Measurements from ENCODE around the gene DDX10. TPM values are rescaled to one million over a fixed set of nuclear protein-coding genes. Genes with fewer than 3 reads are reported as not detected.

DDX10 gene
- total RNA-seq, 2 donors from 2014 or later = 8.0 to 28.2 TPM

- DNase-seq (ENCODE audit: low spot score) (no peak), ATAC-seq (ENCODE audit: insufficient number of reproducible peaks, low FRiP score, low read depth) (no peak)
- H3K27ac ChIP-seq = no peak overlapping the region
- H3K36me3 ChIP-seq = no peaks in the 10 kb centered on the region
- no peaks in the 10 kb centered on the region for H3K9me3 ChIP-seq
- H3K27me3 ChIP-seq (replicated peaks; ENCODE audit: insufficient read depth) = no peaks in the 10 kb centered on the region
- H3K4me1 ChIP-seq (ENCODE audit: control insufficient read depth in 1 of 2, low read depth in 2 of 2) = peaks cover 0 to 17% of the 10 kb centered on the region in 2 donors
- no peak for TF ChIP-seq CTCF (IDR thresholded peaks at IDR 0.05)
- H3K4me3 ChIP-seq = no peak overlapping the region
These were observed 298.2 kb downstream of the DDX10 start for GRCh38 chr11:108963118-108963517.

GRCh38 chr11:108965306-108966001 is 300.6 kb downstream of the DDX10 start:
- no peak for DNase-seq (ENCODE audit: low spot score)
- Histone ChIP-seq H3K4me1 (ENCODE audit: control insufficient read depth in 1 of 2, low read depth in 2 of 2) (peaks cover 0 to 20% of the 10 kb centered on the region in 2 donors), H3K36me3 (no peaks in the 10 kb centered on the region), H3K27me3 (replicated peaks; ENCODE audit: insufficient read depth) (no peaks in the 10 kb centered on the region), H3K27ac (no peak overlapping the region), H3K4me3 (no peak overlapping the region), H3K9me3 (no peaks in the 10 kb centered on the region)
- TF ChIP-seq CTCF (IDR thresholded peaks at IDR 0.05) = no peak
- no peak for ATAC-seq (ENCODE audit: insufficient number of reproducible peaks, low FRiP score, low read depth)

- Histone ChIP-seq H3K27me3 (replicated peaks; ENCODE audit: insufficient read depth) (no peaks in the 10 kb centered on the region), H3K9me3 (no peaks in the 10 kb centered on the region), H3K36me3 (no peaks in the 10 kb centered on the region), H3K4me3 (no peak overlapping the region), H3K4me1 (ENCODE audit: control insufficient read depth in 1 of 2, low read depth in 2 of 2) (peaks cover 0 to 20% of the 10 kb centered on the region in 2 donors), H3K27ac (no peak overlapping the region)
- no peak for ATAC-seq (ENCODE audit: insufficient number of reproducible peaks, low FRiP score, low read depth)
- no peak for TF ChIP-seq CTCF (IDR thresholded peaks at IDR 0.05)
- no peak for DNase-seq (ENCODE audit: low spot score)
These were observed 301.3 kb downstream of the DDX10 start for GRCh38 chr11:108966206-108966605.

- Histone ChIP-seq H3K27ac (no peak overlapping the region), H3K9me3 (no peaks in the 10 kb centered on the region), H3K4me3 (no peak overlapping the region), H3K27me3 (replicated peaks; ENCODE audit: insufficient read depth) (no peaks in the 10 kb centered on the region), H3K4me1 (ENCODE audit: control insufficient read depth in 1 of 2, low read depth in 2 of 2) (peaks cover 0 to 20% of the 10 kb centered on the region in 2 donors), H3K36me3 (no peaks in the 10 kb centered on the region)
- DNase-seq (ENCODE audit: low spot score) = no peak
- TF ChIP-seq CTCF (IDR thresholded peaks at IDR 0.05) = no peak
- no peak for ATAC-seq (ENCODE audit: insufficient number of reproducible peaks, low FRiP score, low read depth)
These were observed 302.1 kb downstream of the DDX10 start for GRCh38 chr11:108966978-108967377.

GRCh38 chr11:108967571-108967970 is 302.7 kb downstream of the DDX10 start:
- ATAC-seq (ENCODE audit: insufficient number of reproducible peaks, low FRiP score, low read depth) = peak; percentile 61
- Histone ChIP-seq H3K36me3 (no peaks in the 10 kb centered on the region), H3K4me1 (ENCODE audit: control insufficient read depth in 1 of 2, low read depth in 2 of 2) (peaks cover 0 to 20% of the 10 kb centered on the region in 2 donors), H3K27ac (peak overlapping the region; percentile 9 to 56), H3K27me3 (replicated peaks; ENCODE audit: insufficient read depth) (no peaks in the 10 kb centered on the region), H3K4me3 (peak overlapping the region; percentile 17), H3K9me3 (no peaks in the 10 kb centered on the region)
- TF ChIP-seq CTCF (IDR thresholded peaks at IDR 0.05) = no peak
- DNase-seq (ENCODE audit: low spot score) = peak; percentile 13
